ENCODE measurements around the gene LYRM9.
A peak's percentile ranks its signal among the peaks of the same experiment; 100 is the strongest.
"Not testable (repeated sequence)": the region's sequence is repeated elsewhere in the genome, so short reads cannot be mapped to it uniquely, and the experiment has no call there.

LYRM9 gene

GRCh38 chr17:27906623-27907022 lies 13.5 kb upstream of the LYRM9 start:
- no peak for DNase-seq (ENCODE audit: low read depth in 2 of 3, low spot score in 1 of 3)

- no peak for DNase-seq (ENCODE audit: low read depth in 2 of 3, low spot score in 1 of 3)
Measured at GRCh38 chr17:27906226-27906580, 13.0 kb upstream of the LYRM9 start.

GRCh38 chr17:27905447-27906225 lies 12.5 kb upstream of the LYRM9 start:
- DNase-seq (ENCODE audit: low read depth in 2 of 3, low spot score in 1 of 3), result no peak

GRCh38 chr17:27904534-27905446 lies 11.6 kb upstream of the LYRM9 start:
- no peak for DNase-seq (ENCODE audit: low read depth in 2 of 3, low spot score in 1 of 3)

- no peak for DNase-seq (ENCODE audit: low read depth in 2 of 3, low spot score in 1 of 3)
Measured at GRCh38 chr17:27904114-27904513, 10.9 kb upstream of the LYRM9 start.

GRCh38 chr17:27899525-27899924 lies 6.4 kb upstream of the LYRM9 start:
- no peak for DNase-seq (ENCODE audit: low read depth in 2 of 3, low spot score in 1 of 3)

- DNase-seq (ENCODE audit: low read depth in 2 of 3, low spot score in 1 of 3), result no peak
Measured at GRCh38 chr17:27898096-27898495, 4.9 kb upstream of the LYRM9 start.

GRCh38 chr17:27896701-27897100 lies 3.5 kb upstream of the LYRM9 start:
- no peak for DNase-seq (ENCODE audit: low read depth in 2 of 3, low spot score in 1 of 3)

- DNase-seq (ENCODE audit: low read depth in 2 of 3, low spot score in 1 of 3), result no peak
Measured at GRCh38 chr17:27895940-27896535, 2.9 kb upstream of the LYRM9 start.

GRCh38 chr17:27895123-27895895 lies 2.1 kb upstream of the LYRM9 start:
- no peak for DNase-seq (ENCODE audit: low read depth in 2 of 3, low spot score in 1 of 3)

- DNase-seq (ENCODE audit: low read depth in 2 of 3, low spot score in 1 of 3), result no peak
Measured at GRCh38 chr17:27893841-27894503, 807 bp upstream of the LYRM9 start.

GRCh38 chr17:27892542-27892865 lies 661 bp downstream of the LYRM9 start:
- no peak for DNase-seq (ENCODE audit: low read depth in 2 of 3, low spot score in 1 of 3)

GRCh38 chr17:27891841-27892240 lies 1.3 kb downstream of the LYRM9 start:
- DNase-seq (ENCODE audit: low read depth in 2 of 3, low spot score in 1 of 3), result no peak

GRCh38 chr17:27889711-27890251 lies 3.4 kb downstream of the LYRM9 start:
- DNase-seq (ENCODE audit: low read depth in 2 of 3, low spot score in 1 of 3), result no peak

GRCh38 chr17:27888945-27889344 lies 4.2 kb downstream of the LYRM9 start:
- no peak for DNase-seq (ENCODE audit: low read depth in 2 of 3, low spot score in 1 of 3)

GRCh38 chr17:27888067-27888466 lies 5.1 kb downstream of the LYRM9 start:
- DNase-seq (ENCODE audit: low read depth in 2 of 3, low spot score in 1 of 3), result no peak

- DNase-seq (ENCODE audit: low read depth in 2 of 3, low spot score in 1 of 3), result not testable (repeated sequence)
Measured at GRCh38 chr17:27886348-27886906, 6.7 kb downstream of the LYRM9 start.

GRCh38 chr17:27882162-27882840 lies 10.9 kb downstream of the LYRM9 start:
- DNase-seq (ENCODE audit: low read depth in 2 of 3, low spot score in 1 of 3), result no peak

- DNase-seq (ENCODE audit: low read depth in 2 of 3, low spot score in 1 of 3), result peak; percentile 58 to 62 (median 61)
Measured at GRCh38 chr17:27879987-27880608, 13.1 kb downstream of the LYRM9 start.
